MM.1S (cell line): ENCODE measurements around the gene SIM2.

Source experiments
- CTCF ChIP-seq: fragments of 300-600 bp; sonication (generic); IDR thresholded peaks from 2 replicates; pipeline ENCODE4 v1.5.1; 2016; ENCODE audit warnings: antibody characterized with exemption, low read length, mixed read lengths
- EZH2 ChIP-seq: fragments of 300-600 bp; sonication (generic); optimal IDR thresholded peaks from 2 replicates; pipeline ENCODE3; 2017; ENCODE audit warnings: low read depth, mild to moderate bottlenecking, antibody characterized with exemption, low read length, mixed read lengths
- EZH2phosphoT487 ChIP-seq: fragments of 300-600 bp; sonication (generic); IDR thresholded peaks from 2 replicates; pipeline ENCODE4 v1.6.1; 2018; ENCODE audit warnings: antibody characterized with exemption, low read length

- TF ChIP-seq CTCF (no peak), EZH2 (no peak), EZH2phosphoT487 (no peak)
These were observed 66.3 kb downstream of the SIM2 start for GRCh38 chr21:36765229-36765628.
